ENCODE data around the gene COQ10A. TPM values are rescaled to one million over a fixed set of nuclear protein-coding genes. Genes with fewer than 3 reads are reported as not detected.
A peak's percentile ranks its signal among the peaks of the same experiment; 100 is the strongest.

COQ10A gene
- total and polyA plus RNA-seq, 2 donors: 9.4 to 24.9 TPM

GRCh38 chr12:56299308-56299852 is 32.6 kb downstream of the COQ10A start:
- WGBS: under 1% methylated on average over 10 of the region's 10 CpGs
- peaks cover 13 to 34% of the 10 kb centered on the region in 2 donors for H3K4me1 ChIP-seq (ENCODE audit: control insufficient read depth in 2 of 2, insufficient read depth in 2 of 2, low read length in 2 of 2)
- peak in 2 of 9 donors; percentile 17 to 49 for DNase-seq (ENCODE audit: low read depth in 6 of 9, low spot score in 9 of 9)

GRCh38 chr12:56299853-56300643 is 33.3 kb downstream of the COQ10A start, which contains the start of gene CS:
CS (minus strand) TSS chr12:56300330; CDS start chr12:56300201, 129 bp downstream.
- H3K4me1 ChIP-seq (ENCODE audit: control insufficient read depth in 2 of 2, insufficient read depth in 2 of 2, low read length in 2 of 2): peaks cover 13 to 34% of the 10 kb centered on the region in 2 donors
- WGBS: under 1% methylated on average over 63 of the region's 63 CpGs

More at GRCh38 chr12:56299308-56299852, 32.6 kb downstream of the COQ10A start:
- Histone ChIP-seq H3K4me3 (ENCODE audit: low read length in 2 of 2) (peak overlapping the region; percentile 87 to 89), H3K36me3 (ENCODE audit: control insufficient read depth in 2 of 2, insufficient read depth in 2 of 2, low read length in 1 of 2) (peaks cover 7 to 22% of the 10 kb centered on the region in 2 donors), H3K9me3 (ENCODE audit: control insufficient read depth in 2 of 2, insufficient read depth in 1 of 2, low read length in 1 of 2) (no peaks in the 10 kb centered on the region), H3K27ac (ENCODE audit: low read depth in 1 of 2, low read length in 1 of 2) (peak overlapping the region; percentile 89 to 93), H3K27me3 (ENCODE audit: control insufficient read depth in 2 of 2, insufficient read depth in 1 of 2, low read length in 1 of 2) (no peaks in the 10 kb centered on the region)

GRCh38 chr12:56300644-56301464 is 34.1 kb downstream of the COQ10A start:
- Histone ChIP-seq H3K27ac (ENCODE audit: low read depth in 1 of 2, low read length in 1 of 2) (peak overlapping the region; percentile 83 to 89), H3K36me3 (ENCODE audit: control insufficient read depth in 2 of 2, insufficient read depth in 2 of 2, low read length in 1 of 2) (peaks cover 11 to 27% of the 10 kb centered on the region in 2 donors), H3K9me3 (ENCODE audit: control insufficient read depth in 2 of 2, insufficient read depth in 1 of 2, low read length in 1 of 2) (no peaks in the 10 kb centered on the region), H3K4me3 (ENCODE audit: low read length in 2 of 2) (peak overlapping the region; percentile 87 to 89), H3K27me3 (ENCODE audit: control insufficient read depth in 2 of 2, insufficient read depth in 1 of 2, low read length in 1 of 2) (no peaks in the 10 kb centered on the region), H3K4me1 (ENCODE audit: control insufficient read depth in 2 of 2, insufficient read depth in 2 of 2, low read length in 2 of 2) (peaks cover 13 to 34% of the 10 kb centered on the region in 2 donors)
- 67% methylated on average over 21 of the region's 21 CpGs for WGBS
- DNase-seq (ENCODE audit: low read depth in 6 of 9, low spot score in 9 of 9): no peak

More at GRCh38 chr12:56299853-56300643, 33.3 kb downstream of the COQ10A start, which contains the start of gene CS:
- peak within 1 kb of the TSS; percentile 87 to 89 for H3K4me3 ChIP-seq (ENCODE audit: low read length in 2 of 2)
- no peaks in the 10 kb centered on the region for H3K27me3 ChIP-seq (ENCODE audit: control insufficient read depth in 2 of 2, insufficient read depth in 1 of 2, low read length in 1 of 2)
- DNase-seq (ENCODE audit: low read depth in 6 of 9, low spot score in 9 of 9): peak; percentile 78 to 97 (median 90)
- H3K27ac ChIP-seq (ENCODE audit: low read depth in 1 of 2, low read length in 1 of 2): peak within 1 kb of the TSS; percentile 89 to 93
- H3K36me3 ChIP-seq (ENCODE audit: control insufficient read depth in 2 of 2, insufficient read depth in 2 of 2, low read length in 1 of 2): peaks cover 7 to 19% of the 10 kb centered on the region in 2 donors
- no peaks in the 10 kb centered on the region for H3K9me3 ChIP-seq (ENCODE audit: control insufficient read depth in 2 of 2, insufficient read depth in 1 of 2, low read length in 1 of 2)

DNA sequence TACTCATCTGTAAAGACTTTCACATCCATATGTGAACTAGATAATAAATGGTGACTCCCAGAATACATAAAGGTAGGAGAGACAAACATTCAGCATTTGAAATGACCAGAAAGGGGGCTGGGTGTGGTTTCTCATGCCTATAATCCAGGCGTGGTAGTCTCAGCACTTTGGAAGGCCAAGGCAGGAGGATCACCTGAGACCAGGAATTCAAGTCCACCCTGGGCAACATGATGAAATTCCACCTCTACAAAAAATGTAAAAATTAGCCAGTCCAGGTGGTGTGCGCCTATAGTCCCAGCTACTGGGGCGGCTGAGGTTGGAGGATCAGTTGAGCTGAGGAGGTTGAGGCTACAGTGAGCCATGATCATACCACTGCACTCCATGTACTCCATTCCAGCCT is 37.5 kb downstream of the COQ10A start:
- no peak for DNase-seq (ENCODE audit: low read depth in 6 of 9, low spot score in 9 of 9)
- H3K27me3 ChIP-seq (ENCODE audit: control insufficient read depth in 2 of 2, insufficient read depth in 1 of 2, low read length in 1 of 2): no peaks in the 10 kb centered on the region
- H3K4me3 ChIP-seq (ENCODE audit: low read length in 2 of 2): no peak overlapping the region
- over 99% methylated on average over 3 of the region's 3 CpGs for WGBS
- peaks cover 10 to 36% of the 10 kb centered on the region in 2 donors for H3K36me3 ChIP-seq (ENCODE audit: control insufficient read depth in 2 of 2, insufficient read depth in 2 of 2, low read length in 1 of 2)
- H3K9me3 ChIP-seq (ENCODE audit: control insufficient read depth in 2 of 2, insufficient read depth in 1 of 2, low read length in 1 of 2): no peaks in the 10 kb centered on the region
- peaks cover 4 to 18% of the 10 kb centered on the region in 2 donors for H3K4me1 ChIP-seq (ENCODE audit: control insufficient read depth in 2 of 2, insufficient read depth in 2 of 2, low read length in 2 of 2)
- H3K27ac ChIP-seq (ENCODE audit: low read depth in 1 of 2, low read length in 1 of 2): no peak overlapping the region

- Histone ChIP-seq H3K36me3 (ENCODE audit: control insufficient read depth in 2 of 2, insufficient read depth in 2 of 2, low read length in 1 of 2) (peaks cover 14 to 42% of the 10 kb centered on the region in 2 donors), H3K9me3 (ENCODE audit: control insufficient read depth in 2 of 2, insufficient read depth in 1 of 2, low read length in 1 of 2) (no peaks in the 10 kb centered on the region), H3K4me1 (ENCODE audit: control insufficient read depth in 2 of 2, insufficient read depth in 2 of 2, low read length in 2 of 2) (peaks cover 4 to 13% of the 10 kb centered on the region in 2 donors), H3K27me3 (ENCODE audit: control insufficient read depth in 2 of 2, insufficient read depth in 1 of 2, low read length in 1 of 2) (no peaks in the 10 kb centered on the region), H3K27ac (ENCODE audit: low read depth in 1 of 2, low read length in 1 of 2) (no peak overlapping the region), H3K4me3 (ENCODE audit: low read length in 2 of 2) (no peak overlapping the region)
- WGBS: 96% methylated on average over 8 of the region's 8 CpGs
- DNase-seq (ENCODE audit: low read depth in 6 of 9, low spot score in 9 of 9): no peak
Observed at GRCh38 chr12:56304872-56305590, 38.3 kb downstream of the COQ10A start.

DNA sequence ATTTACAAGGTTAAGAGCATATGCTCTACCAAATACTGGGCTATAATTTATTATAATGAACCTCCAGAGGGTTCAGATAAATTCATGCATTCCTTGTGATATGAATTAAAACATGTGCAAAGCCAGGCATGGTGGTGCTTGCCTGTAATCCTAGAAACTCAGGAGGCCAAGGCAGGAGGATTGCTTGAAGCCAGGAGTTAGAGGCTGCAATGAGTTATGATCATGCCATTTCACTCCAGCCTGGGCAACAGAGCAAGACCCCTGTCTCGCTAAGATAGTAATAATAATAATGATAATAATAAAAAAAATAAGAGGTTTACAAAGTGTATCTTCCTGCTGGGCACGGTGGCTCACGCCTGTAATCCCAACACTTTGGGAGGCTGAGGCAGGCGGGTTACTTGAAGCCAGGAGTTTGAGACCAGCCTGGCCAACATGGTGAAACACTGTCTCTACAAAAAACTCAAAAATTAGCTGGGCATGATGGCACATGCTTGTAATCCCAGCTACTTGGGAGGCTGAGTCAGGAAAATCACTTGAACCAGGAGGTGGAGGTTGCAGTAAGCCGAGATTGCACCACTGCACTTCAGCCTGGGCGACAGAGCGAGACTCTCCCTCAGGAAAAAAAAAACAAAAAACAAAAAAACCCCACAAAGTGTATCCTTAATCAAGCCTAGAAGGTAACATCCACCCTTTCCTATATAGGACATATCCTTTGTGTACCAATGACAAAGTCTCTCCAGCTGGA is 40.7 kb downstream of the COQ10A start:
- Histone ChIP-seq H3K9me3 (ENCODE audit: control insufficient read depth in 2 of 2, insufficient read depth in 1 of 2, low read length in 1 of 2) (no peaks in the 10 kb centered on the region), H3K4me1 (ENCODE audit: control insufficient read depth in 2 of 2, insufficient read depth in 2 of 2, low read length in 2 of 2) (no peaks in the 10 kb centered on the region), H3K4me3 (ENCODE audit: low read length in 2 of 2) (no peak overlapping the region), H3K36me3 (ENCODE audit: control insufficient read depth in 2 of 2, insufficient read depth in 2 of 2, low read length in 1 of 2) (peaks cover 15 to 59% of the 10 kb centered on the region in 2 donors), H3K27me3 (ENCODE audit: control insufficient read depth in 2 of 2, insufficient read depth in 1 of 2, low read length in 1 of 2) (no peaks in the 10 kb centered on the region), H3K27ac (ENCODE audit: low read depth in 1 of 2, low read length in 1 of 2) (no peak overlapping the region)
- DNase-seq (ENCODE audit: low read depth in 6 of 9, low spot score in 9 of 9): no peak
- WGBS: over 99% methylated on average over 7 of the region's 7 CpGs

DNA sequence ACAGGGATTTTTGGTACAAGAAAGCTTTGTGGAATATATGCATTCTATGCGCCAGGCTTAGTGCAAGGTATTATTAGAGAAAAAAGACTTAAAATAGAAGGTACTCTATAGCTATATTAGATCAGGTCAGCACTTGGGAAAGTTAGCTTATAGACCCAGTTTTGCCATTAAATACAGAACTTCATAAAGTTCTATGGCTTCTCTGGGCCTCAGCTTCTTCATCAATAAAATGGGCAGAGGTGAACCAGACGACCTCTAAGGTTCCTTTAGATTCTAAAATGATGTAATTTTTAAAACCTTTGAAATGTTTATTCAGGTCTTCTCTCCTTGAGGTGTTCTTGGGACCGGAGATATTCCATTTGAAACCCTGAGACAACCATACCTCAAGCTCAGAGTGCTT is 42.0 kb downstream of the COQ10A start:
- no peak overlapping the region for H3K4me3 ChIP-seq (ENCODE audit: low read length in 2 of 2)
- H3K4me1 ChIP-seq (ENCODE audit: control insufficient read depth in 2 of 2, insufficient read depth in 2 of 2, low read length in 2 of 2): no peaks in the 10 kb centered on the region
- DNase-seq (ENCODE audit: low read depth in 6 of 9, low spot score in 9 of 9): no peak
- no peaks in the 10 kb centered on the region for H3K27me3 ChIP-seq (ENCODE audit: control insufficient read depth in 2 of 2, insufficient read depth in 1 of 2, low read length in 1 of 2)
- no peaks in the 10 kb centered on the region for H3K9me3 ChIP-seq (ENCODE audit: control insufficient read depth in 2 of 2, insufficient read depth in 1 of 2, low read length in 1 of 2)
- no peak overlapping the region for H3K27ac ChIP-seq (ENCODE audit: low read depth in 1 of 2, low read length in 1 of 2)
- 99% methylated on average over 3 of the region's 3 CpGs for WGBS
- peaks cover 15 to 61% of the 10 kb centered on the region in 2 donors for H3K36me3 ChIP-seq (ENCODE audit: control insufficient read depth in 2 of 2, insufficient read depth in 2 of 2, low read length in 1 of 2)

- H3K27me3 ChIP-seq (ENCODE audit: control insufficient read depth in 2 of 2, insufficient read depth in 1 of 2, low read length in 1 of 2): no peaks in the 10 kb centered on the region
- H3K9me3 ChIP-seq (ENCODE audit: control insufficient read depth in 2 of 2, insufficient read depth in 1 of 2, low read length in 1 of 2): no peaks in the 10 kb centered on the region
- 99% methylated on average over 12 of the region's 12 CpGs for WGBS
- peaks cover 6 to 10% of the 10 kb centered on the region in 2 donors for H3K4me1 ChIP-seq (ENCODE audit: control insufficient read depth in 2 of 2, insufficient read depth in 2 of 2, low read length in 2 of 2)
- no peak overlapping the region for H3K4me3 ChIP-seq (ENCODE audit: low read length in 2 of 2)
- no peak for DNase-seq (ENCODE audit: low read depth in 6 of 9, low spot score in 9 of 9)
- no peak overlapping the region for H3K27ac ChIP-seq (ENCODE audit: low read depth in 1 of 2, low read length in 1 of 2)
- H3K36me3 ChIP-seq (ENCODE audit: control insufficient read depth in 2 of 2, insufficient read depth in 2 of 2, low read length in 1 of 2): peaks cover 14 to 54% of the 10 kb centered on the region in 2 donors
Observed at GRCh38 chr12:56311003-56311402, 44.3 kb downstream of the COQ10A start.

Data from thymus (tissue), 11 donors.